ENCODE data around the gene FASTKD3.

The FASTKD3 gene

GRCh38 chr5:7902201-7902600 is 33.4 kb upstream of the FASTKD3 start:
- Histone ChIP-seq H2AK5ac (ENCODE audit: low read length) (no peak overlapping the region), H4K8ac (ENCODE audit: low read depth, low read length) (no peak overlapping the region), H3K18ac (ENCODE audit: low read length) (no peak overlapping the region), H3K23ac (ENCODE audit: low read length) (no peak overlapping the region), H3K27me3 (ENCODE audit: insufficient read depth, low read length, poor library complexity) (no peaks in the 10 kb centered on the region), H3K79me1 (ENCODE audit: low read length) (no peaks in the 10 kb centered on the region), H4K5ac (ENCODE audit: low read length) (no peak overlapping the region), H3K4me2 (ENCODE audit: low read length) (no peak overlapping the region), H3K79me2 (ENCODE audit: control insufficient read depth, insufficient read depth, low read length) (no peaks in the 10 kb centered on the region), H3K36me3 (ENCODE audit: control insufficient read depth, insufficient read depth, low read length) (peaks cover 9% of the 10 kb centered on the region), H3K56ac (ENCODE audit: low read length) (no peak overlapping the region), H3K4me1 (ENCODE audit: control insufficient read depth, low read depth, low read length) (no peaks in the 10 kb centered on the region), H3K27ac (ENCODE audit: low read depth, low read length) (no peak overlapping the region), H3K9ac (ENCODE audit: low read length) (no peak overlapping the region), H2BK120ac (ENCODE audit: low read depth, low read length) (no peak overlapping the region), H2BK15ac (replicated peaks; ENCODE audit: low read depth) (no peak overlapping the region), H3K4me3 (ENCODE audit: low read length) (no peak overlapping the region), H3K4ac (ENCODE audit: low read depth, low read length) (no peak overlapping the region), H2BK5ac (ENCODE audit: low read length) (no peak overlapping the region)
- WGBS (ENCODE audit: extremely low coverage, insufficient coverage, low lambda C conversion rate): no CpG with 5 or more reads among the region's 3 CpGs
- no peak for DNase-seq

- Histone ChIP-seq H2BK15ac (replicated peaks; ENCODE audit: low read depth) (no peak overlapping the region), H3K4me2 (ENCODE audit: low read length) (no peak overlapping the region), H3K79me1 (ENCODE audit: low read length) (no peaks in the 10 kb centered on the region), H3K36me3 (ENCODE audit: control insufficient read depth, insufficient read depth, low read length) (peaks cover 13% of the 10 kb centered on the region), H2BK5ac (ENCODE audit: low read length) (no peak overlapping the region), H3K56ac (ENCODE audit: low read length) (no peak overlapping the region), H3K9ac (ENCODE audit: low read length) (no peak overlapping the region), H3K4me3 (ENCODE audit: low read length) (no peak overlapping the region), H3K4me1 (ENCODE audit: control insufficient read depth, low read depth, low read length) (no peaks in the 10 kb centered on the region), H2BK120ac (ENCODE audit: low read depth, low read length) (no peak overlapping the region), H3K27ac (ENCODE audit: low read depth, low read length) (no peak overlapping the region), H3K4ac (ENCODE audit: low read depth, low read length) (no peak overlapping the region), H3K27me3 (ENCODE audit: insufficient read depth, low read length, poor library complexity) (no peaks in the 10 kb centered on the region), H4K5ac (ENCODE audit: low read length) (no peak overlapping the region), H2AK5ac (ENCODE audit: low read length) (no peak overlapping the region), H3K18ac (ENCODE audit: low read length) (no peak overlapping the region), H4K8ac (ENCODE audit: low read depth, low read length) (no peak overlapping the region), H3K79me2 (ENCODE audit: control insufficient read depth, insufficient read depth, low read length) (no peaks in the 10 kb centered on the region), H3K23ac (ENCODE audit: low read length) (no peak overlapping the region)
- WGBS (ENCODE audit: extremely low coverage, insufficient coverage, low lambda C conversion rate): no CpG with 5 or more reads among the region's 5 CpGs
- peak; percentile 70 for DNase-seq
Measured at GRCh38 chr5:7897014-7897600, 28.3 kb upstream of the FASTKD3 start.

- no peak overlapping the region for H3K23ac ChIP-seq (ENCODE audit: low read length)
- DNase-seq: no peak
- H3K4ac ChIP-seq (ENCODE audit: low read depth, low read length): no peak overlapping the region
- no peaks in the 10 kb centered on the region for H3K79me1 ChIP-seq (ENCODE audit: low read length)
- H3K4me1 ChIP-seq (ENCODE audit: control insufficient read depth, low read depth, low read length): no peaks in the 10 kb centered on the region
- no CpG with 5 or more reads among the region's 2 CpGs for WGBS (ENCODE audit: extremely low coverage, insufficient coverage, low lambda C conversion rate)
- no peak overlapping the region for H4K5ac ChIP-seq (ENCODE audit: low read length)
- no peak overlapping the region for H3K9ac ChIP-seq (ENCODE audit: low read length)
- no peak overlapping the region for H3K4me2 ChIP-seq (ENCODE audit: low read length)
- H3K27ac ChIP-seq (ENCODE audit: low read depth, low read length): no peak overlapping the region
- no peak overlapping the region for H3K18ac ChIP-seq (ENCODE audit: low read length)
- no peak overlapping the region for H2AK5ac ChIP-seq (ENCODE audit: low read length)
- no peak overlapping the region for H4K8ac ChIP-seq (ENCODE audit: low read depth, low read length)
- H3K56ac ChIP-seq (ENCODE audit: low read length): no peak overlapping the region
- no peak overlapping the region for H2BK15ac ChIP-seq (replicated peaks; ENCODE audit: low read depth)
- H3K79me2 ChIP-seq (ENCODE audit: control insufficient read depth, insufficient read depth, low read length): no peaks in the 10 kb centered on the region
- H3K36me3 ChIP-seq (ENCODE audit: control insufficient read depth, insufficient read depth, low read length): peaks cover 9% of the 10 kb centered on the region
- H2BK120ac ChIP-seq (ENCODE audit: low read depth, low read length): no peak overlapping the region
- no peak overlapping the region for H3K4me3 ChIP-seq (ENCODE audit: low read length)
- H2BK5ac ChIP-seq (ENCODE audit: low read length): no peak overlapping the region
- H3K27me3 ChIP-seq (ENCODE audit: insufficient read depth, low read length, poor library complexity): no peaks in the 10 kb centered on the region
Measured at GRCh38 chr5:7894860-7895259, 26.0 kb upstream of the FASTKD3 start.

GRCh38 chr5:7894439-7894838 is 25.6 kb upstream of the FASTKD3 start:
- Histone ChIP-seq H3K36me3 (ENCODE audit: control insufficient read depth, insufficient read depth, low read length) (peaks cover 8% of the 10 kb centered on the region), H3K27ac (ENCODE audit: low read depth, low read length) (no peak overlapping the region), H4K8ac (ENCODE audit: low read depth, low read length) (no peak overlapping the region)

GRCh38 chr5:7888901-7889300 is 20.1 kb upstream of the FASTKD3 start:
- H3K36me3 ChIP-seq (ENCODE audit: control insufficient read depth, insufficient read depth, low read length): peaks cover 5% of the 10 kb centered on the region
- no peak overlapping the region for H2BK120ac ChIP-seq (ENCODE audit: low read depth, low read length)
- no peaks in the 10 kb centered on the region for H3K27me3 ChIP-seq (ENCODE audit: insufficient read depth, low read length, poor library complexity)
- no peaks in the 10 kb centered on the region for H3K4me1 ChIP-seq (ENCODE audit: control insufficient read depth, low read depth, low read length)
- no peak overlapping the region for H3K4ac ChIP-seq (ENCODE audit: low read depth, low read length)
- no peaks in the 10 kb centered on the region for H3K79me1 ChIP-seq (ENCODE audit: low read length)
- H2BK5ac ChIP-seq (ENCODE audit: low read length): no peak overlapping the region
- no peak overlapping the region for H3K9ac ChIP-seq (ENCODE audit: low read length)
- no peak overlapping the region for H3K18ac ChIP-seq (ENCODE audit: low read length)
- no peak overlapping the region for H3K4me3 ChIP-seq (ENCODE audit: low read length)
- no peak overlapping the region for H2BK15ac ChIP-seq (replicated peaks; ENCODE audit: low read depth)
- no peak overlapping the region for H4K8ac ChIP-seq (ENCODE audit: low read depth, low read length)
- no peak overlapping the region for H3K23ac ChIP-seq (ENCODE audit: low read length)
- no peak for DNase-seq
- H4K5ac ChIP-seq (ENCODE audit: low read length): no peak overlapping the region
- H3K79me2 ChIP-seq (ENCODE audit: control insufficient read depth, insufficient read depth, low read length): no peaks in the 10 kb centered on the region
- H3K4me2 ChIP-seq (ENCODE audit: low read length): no peak overlapping the region
- H3K56ac ChIP-seq (ENCODE audit: low read length): no peak overlapping the region
- no peak overlapping the region for H2AK5ac ChIP-seq (ENCODE audit: low read length)
- H3K27ac ChIP-seq (ENCODE audit: low read depth, low read length): no peak overlapping the region
- no CpG with 5 or more reads among the region's 9 CpGs for WGBS (ENCODE audit: extremely low coverage, insufficient coverage, low lambda C conversion rate)

More at GRCh38 chr5:7894439-7894838, 25.6 kb upstream of the FASTKD3 start:
- no peak for DNase-seq
- H3K4me1 ChIP-seq (ENCODE audit: control insufficient read depth, low read depth, low read length): no peaks in the 10 kb centered on the region
- H2BK5ac ChIP-seq (ENCODE audit: low read length): no peak overlapping the region
- H3K23ac ChIP-seq (ENCODE audit: low read length): no peak overlapping the region
- no peaks in the 10 kb centered on the region for H3K79me2 ChIP-seq (ENCODE audit: control insufficient read depth, insufficient read depth, low read length)
- no peak overlapping the region for H3K9ac ChIP-seq (ENCODE audit: low read length)
- no peak overlapping the region for H2AK5ac ChIP-seq (ENCODE audit: low read length)
- no peak overlapping the region for H2BK120ac ChIP-seq (ENCODE audit: low read depth, low read length)
- H3K79me1 ChIP-seq (ENCODE audit: low read length): no peaks in the 10 kb centered on the region
- no peaks in the 10 kb centered on the region for H3K27me3 ChIP-seq (ENCODE audit: insufficient read depth, low read length, poor library complexity)
- no peak overlapping the region for H3K18ac ChIP-seq (ENCODE audit: low read length)
- H3K4me3 ChIP-seq (ENCODE audit: low read length): no peak overlapping the region
- whole genome bisulfite sequencing (ENCODE audit: extremely low coverage, insufficient coverage, low lambda C conversion rate): no CpG with 5 or more reads among the region's 5 CpGs
- no peak overlapping the region for H3K4ac ChIP-seq (ENCODE audit: low read depth, low read length)
- no peak overlapping the region for H3K56ac ChIP-seq (ENCODE audit: low read length)
- H2BK15ac ChIP-seq (replicated peaks; ENCODE audit: low read depth): no peak overlapping the region
- H3K4me2 ChIP-seq (ENCODE audit: low read length): no peak overlapping the region
- H4K5ac ChIP-seq (ENCODE audit: low read length): no peak overlapping the region

- Histone ChIP-seq H3K18ac (ENCODE audit: low read length) (no peak overlapping the region), H3K4me1 (ENCODE audit: control insufficient read depth, low read depth, low read length) (no peaks in the 10 kb centered on the region), H2AK5ac (ENCODE audit: low read length) (no peak overlapping the region), H3K9ac (ENCODE audit: low read length) (no peak overlapping the region), H3K4me3 (ENCODE audit: low read length) (no peak overlapping the region), H3K4me2 (ENCODE audit: low read length) (no peak overlapping the region), H4K5ac (ENCODE audit: low read length) (no peak overlapping the region), H3K27ac (ENCODE audit: low read depth, low read length) (no peak overlapping the region), H3K79me1 (ENCODE audit: low read length) (no peaks in the 10 kb centered on the region), H3K27me3 (ENCODE audit: insufficient read depth, low read length, poor library complexity) (no peaks in the 10 kb centered on the region), H3K79me2 (ENCODE audit: control insufficient read depth, insufficient read depth, low read length) (no peaks in the 10 kb centered on the region), H2BK5ac (ENCODE audit: low read length) (no peak overlapping the region), H2BK15ac (replicated peaks; ENCODE audit: low read depth) (no peak overlapping the region), H4K8ac (ENCODE audit: low read depth, low read length) (no peak overlapping the region), H3K56ac (ENCODE audit: low read length) (no peak overlapping the region), H2BK120ac (ENCODE audit: low read depth, low read length) (no peak overlapping the region), H3K36me3 (ENCODE audit: control insufficient read depth, insufficient read depth, low read length) (peaks cover 5% of the 10 kb centered on the region), H3K23ac (ENCODE audit: low read length) (no peak overlapping the region), H3K4ac (ENCODE audit: low read depth, low read length) (no peak overlapping the region)
- WGBS (ENCODE audit: extremely low coverage, insufficient coverage, low lambda C conversion rate): no CpG with 5 or more reads among the region's 7 CpGs
- peak; percentile 24 for DNase-seq
Measured at GRCh38 chr5:7886849-7887475, 18.1 kb upstream of the FASTKD3 start.

Measured in mesendoderm (in vitro differentiated cells).